ENCODE results near the gene FTO. TPM values are rescaled to one million over a fixed set of nuclear protein-coding genes. Genes with fewer than 3 reads are reported as not detected.

FTO gene
- total RNA-seq, 1 experiment from 2014 or later = 43.0 TPM

DNA sequence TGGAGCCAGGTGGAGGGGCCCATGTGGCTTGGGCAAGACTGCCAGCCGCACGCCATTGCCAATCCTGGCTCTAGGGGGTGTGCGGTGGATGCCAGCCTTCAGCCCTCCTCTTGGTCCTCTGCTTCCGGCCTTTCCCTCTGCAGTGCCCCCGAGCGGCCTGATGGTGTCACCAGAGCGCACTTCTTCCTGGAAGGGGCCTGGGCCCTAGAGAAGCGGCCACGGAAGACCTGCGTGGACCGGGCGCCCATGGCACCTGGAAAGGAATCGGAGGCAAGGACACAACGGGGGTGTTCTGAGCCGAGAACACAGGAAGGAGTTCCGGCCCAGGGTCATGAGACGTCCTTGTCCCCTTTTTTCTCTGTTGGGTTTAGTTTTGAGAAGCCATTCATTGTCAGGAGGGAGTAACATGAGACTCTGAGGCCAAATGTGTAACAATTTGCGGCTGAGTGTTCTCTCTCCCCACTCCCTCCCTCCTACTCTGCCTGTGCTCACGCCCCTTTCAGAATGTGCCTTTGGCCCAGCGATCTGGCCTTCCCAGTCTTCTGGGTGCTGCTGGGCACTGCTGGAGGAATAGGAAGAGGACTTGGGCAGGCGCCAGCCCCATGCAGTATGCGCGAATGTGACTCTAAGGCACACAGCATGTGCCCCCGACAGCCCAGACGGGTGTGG is 489.8 kb downstream of the FTO start:
- DNase-seq (ENCODE audit: low spot score) = peak; percentile 24
- in situ Hi-C loops (cut with HindIII; ENCODE audit: low sequenced_read_pairs) = no loop called here

DNA sequence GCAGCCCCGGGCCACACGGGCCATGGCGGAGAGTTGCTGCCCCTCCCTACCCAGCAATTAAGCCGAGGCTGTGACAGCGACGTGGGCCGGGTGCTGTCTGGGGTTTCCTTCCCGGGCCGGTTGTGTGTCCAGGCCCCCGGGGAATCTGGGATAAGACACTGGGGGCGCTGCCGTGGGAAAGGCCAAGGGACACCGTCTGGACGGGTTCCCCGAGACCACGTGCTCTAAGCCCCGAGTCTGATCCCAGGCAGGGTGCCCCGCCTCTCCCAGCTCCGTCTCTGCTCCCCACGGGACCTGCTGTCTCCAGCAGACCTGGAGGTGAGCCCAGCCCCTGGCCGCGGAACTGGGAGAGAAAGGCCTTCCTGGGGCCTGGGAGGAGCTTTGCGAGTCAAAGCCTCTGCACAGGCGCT is 490.4 kb downstream of the FTO start:
- DNase-seq (ENCODE audit: low spot score) = peak; percentile 28

DNA sequence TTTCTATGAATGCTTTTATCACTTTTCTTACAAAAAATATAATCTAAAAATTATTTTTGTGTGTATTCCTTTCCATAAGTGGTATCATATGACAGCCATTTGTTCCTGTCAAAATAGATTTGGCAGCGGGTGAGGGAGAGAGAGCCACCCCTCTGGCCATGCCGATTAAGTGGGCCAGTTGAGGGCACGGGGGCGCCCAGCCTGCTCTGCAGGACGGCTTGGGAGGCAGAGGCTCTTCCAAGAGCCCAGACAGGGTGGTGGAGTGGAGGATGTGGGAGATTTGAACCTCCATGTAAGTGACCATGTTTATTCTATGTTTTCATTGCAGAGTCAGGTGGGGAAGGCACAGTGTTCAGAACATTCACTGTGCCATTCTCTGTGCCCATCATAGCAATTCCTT is 493.8 kb downstream of the FTO start:
- in situ Hi-C loops (cut with HindIII; ENCODE audit: low sequenced_read_pairs) = no loop called here
- no peak for DNase-seq (ENCODE audit: low spot score)

More for the DNA sequence above, 490.4 kb downstream of the FTO start:
- in situ Hi-C loops (cut with HindIII; ENCODE audit: low sequenced_read_pairs) = no loop called here

DNA sequence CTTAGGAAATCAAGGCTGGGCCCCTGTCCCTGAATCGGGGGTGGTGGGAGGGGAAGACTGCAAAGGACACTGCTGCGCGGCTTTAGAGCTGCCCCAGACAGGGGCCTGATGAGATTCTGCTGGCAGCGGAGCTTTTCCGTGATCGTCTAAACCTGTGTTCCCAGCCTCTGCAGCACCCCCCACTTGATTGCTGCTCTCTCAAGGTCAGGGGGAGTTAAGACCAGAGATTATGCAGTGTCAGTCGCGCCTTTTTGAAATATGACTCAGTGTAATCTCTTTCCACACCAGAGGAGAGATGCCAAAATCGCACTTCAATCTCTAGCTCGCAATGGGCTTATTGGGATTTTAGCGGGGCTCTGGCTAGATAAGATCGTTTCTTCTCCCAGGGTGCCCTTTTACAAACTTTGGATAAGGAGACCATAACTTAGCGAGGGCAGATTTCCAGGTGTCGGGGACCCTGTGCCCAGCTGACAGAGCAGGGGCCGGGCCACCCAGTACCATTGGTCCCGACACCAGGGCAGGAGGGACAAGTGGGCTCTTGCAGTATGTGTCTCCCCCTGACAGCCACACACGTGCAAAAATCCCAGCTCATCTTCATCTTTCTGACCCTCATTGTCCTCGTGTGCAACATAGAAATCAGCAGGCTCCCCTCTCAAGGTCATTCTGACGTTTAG is 495.7 kb downstream of the FTO start:
- in situ Hi-C loops (cut with HindIII; ENCODE audit: low sequenced_read_pairs) = no loop called here

DNA sequence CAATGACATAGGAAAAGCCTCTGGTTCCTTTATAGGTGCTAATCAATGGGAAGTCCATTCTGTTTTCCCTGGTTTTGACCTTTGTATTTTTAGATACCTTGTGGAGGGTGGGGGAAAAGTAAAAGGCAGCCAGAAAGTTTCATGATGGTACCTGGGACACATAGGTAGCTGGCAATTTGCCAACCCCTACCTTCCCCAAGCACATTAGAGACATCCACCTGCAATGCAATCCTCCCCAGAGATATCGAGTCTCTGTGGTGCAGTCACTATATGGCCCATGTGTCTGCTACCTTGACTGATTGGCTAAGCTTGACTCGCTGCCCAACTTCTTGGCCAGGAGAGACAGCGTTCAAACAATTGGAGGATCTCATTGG is 496.2 kb downstream of the FTO start:
- DNase-seq (ENCODE audit: low spot score) = no peak
- in situ Hi-C loops (cut with HindIII; ENCODE audit: low sequenced_read_pairs) = no loop called here

More for the DNA sequence above, 495.7 kb downstream of the FTO start:
- DNase-seq (ENCODE audit: low spot score) = no peak

DNA sequence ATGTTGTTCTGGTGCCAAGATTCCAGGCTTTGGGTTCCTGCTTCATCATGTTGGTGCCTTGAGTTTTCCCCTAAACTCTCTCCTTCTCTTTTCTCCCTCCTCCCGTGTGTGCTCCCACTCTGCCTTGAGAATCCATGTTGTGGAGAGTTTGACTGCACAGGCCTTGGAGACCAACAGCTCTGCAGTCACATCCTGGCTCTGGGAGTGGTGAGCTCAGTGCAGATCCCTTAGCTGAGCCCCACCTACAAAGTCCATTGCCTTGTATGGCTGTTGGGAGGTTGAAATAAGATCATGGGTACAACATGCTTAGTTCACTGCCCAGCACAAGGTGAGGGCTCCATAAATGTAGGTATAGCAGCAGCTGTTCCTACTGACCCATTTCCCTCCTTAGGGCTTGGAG is 496.8 kb downstream of the FTO start:
- in situ Hi-C loops (cut with HindIII; ENCODE audit: low sequenced_read_pairs) = no loop called here
- no peak for DNase-seq (ENCODE audit: low spot score)

DNA sequence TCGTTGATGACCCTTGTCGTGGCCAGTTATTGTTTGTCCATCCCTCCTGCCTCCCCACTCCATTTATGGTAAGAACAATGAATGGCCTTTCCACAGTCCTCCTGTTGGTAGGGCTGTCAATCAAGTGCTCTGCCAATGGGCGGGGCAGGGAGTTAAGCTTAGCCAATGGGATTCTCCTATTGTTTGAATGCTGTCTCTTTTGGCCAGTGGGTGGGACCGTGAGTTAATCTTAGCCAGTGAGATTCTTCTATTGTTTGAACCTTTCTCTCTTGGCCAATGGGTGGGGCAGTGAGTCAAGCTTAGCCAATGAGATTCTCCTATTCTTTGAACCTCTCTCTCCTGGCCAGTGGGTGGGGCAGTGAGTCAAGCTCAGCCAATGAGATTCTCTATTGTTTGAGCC is 497.2 kb downstream of the FTO start:
- no peak for DNase-seq (ENCODE audit: low spot score)
- in situ Hi-C loops (cut with HindIII; ENCODE audit: low sequenced_read_pairs) = no loop called here

Other genes starting within 250 kb of the FTO start
- 8.4 and 30.0 TPM in 2 replicates for gene AKTIP, start 200.9 kb upstream of the FTO start, total RNA-seq (2014; rRNA removed; shearing (Covaris generic))
- 3.4 and 17.4 TPM in 2 replicates for gene RPGRIP1L, start 297 bp upstream of the FTO start, total RNA-seq (2014; rRNA removed; shearing (Covaris generic))